Activated CD4-positive, alpha-beta T cell treated with anti-CD3 and anti-CD28 coated beads for 36 hours (primary cell): ENCODE data around the gene SLC25A21. TPM values are rescaled to one million over a fixed set of nuclear protein-coding genes. Genes with fewer than 3 reads are reported as not detected.

Experiments
- ATAC-seq: fragments of 200-7000 bp; cut with Tn5 transposase; one replicate; pipeline ENCODE4 v1.10.0; 2021; ENCODE audit warnings: mild to moderate bottlenecking, moderate library complexity
- CTCF ChIA-PET: fragments of 350-600 bp; sonication (Branson Sonifier 250); formaldehyde crosslinking; loops from one replicate; lab custom pipeline; 2021; ENCODE audit warnings: antibody characterized with exemption; lab: Charles Lee
- POLR2A ChIA-PET: fragments of 350-600 bp; sonication (Branson Sonifier 250); formaldehyde crosslinking; loops from one replicate; lab custom pipeline; 2021; ENCODE audit warnings: antibody characterized with exemption, inconsistent platforms; lab: Charles Lee
- DNase-seq: peaks from one replicate; pipeline ENCODE4 v3.0.0-alpha.2; 2020
- H3K27ac Mint-ChIP-seq: one replicate; pipeline ENCODE4 v1.8.0; 2021; ENCODE audit warnings: mixed read lengths
- H3K27me3 Mint-ChIP-seq: one replicate; pipeline ENCODE4 v1.8.0; 2021; ENCODE audit warnings: mixed read lengths
- H3K36me3 Mint-ChIP-seq: one replicate; pipeline ENCODE4 v1.8.0; 2021; ENCODE audit warnings: low read depth, mixed read lengths
- H3K4me1 Mint-ChIP-seq: one replicate; pipeline ENCODE4 v1.8.0; 2021; ENCODE audit warnings: mixed read lengths
- H3K4me3 Mint-ChIP-seq: one replicate; pipeline ENCODE4 v1.8.0; 2021; ENCODE audit warnings: mild to moderate bottlenecking, moderate library complexity, mixed read lengths
- H3K9me3 Mint-ChIP-seq: one replicate; pipeline ENCODE4 v1.8.0; 2021; ENCODE audit warnings: low read depth, mixed read lengths
- intact Hi-C, 2 experiments: fragments of 100-400 bp; cut with DNase I in 1 of 2; cut with micrococcal nuclease in 1 of 2; formaldehyde crosslinking; loops; one replicate each; pipeline versions ENCODE4 v1.14.2 to v1.15.1; 2022 to 2024; cut with DNase I, micrococcal nuclease
- total RNA-seq, 2 experiments: library from RNA; stranded (reverse); gene quantifications; one replicate each; pipeline ENCODE4 v1.2.3, GENCODE V29; 2021

The SLC25A21 gene
- total RNA-seq, 2 experiments from 2014 or later = not detected

- DNase-seq = no peak
- Mint-ChIP-seq H3K36me3 (no peaks in the 10 kb centered on the region), H3K27me3 (no peaks in the 10 kb centered on the region), H3K4me3 (no peak overlapping the region), H3K27ac (no peak overlapping the region), H3K9me3 (peaks cover 5% of the 10 kb centered on the region), H3K4me1 (no peaks in the 10 kb centered on the region)
- ChIA-PET POLR2A (no interaction called here), CTCF (no interaction called here)
- ATAC-seq = no peak
- intact Hi-C loops = no loop called here
Measured at GRCh38 chr14:37054869-37055268, 117.5 kb downstream of the SLC25A21 start.

GRCh38 chr14:37054144-37054543 is 118.3 kb downstream of the SLC25A21 start:
- CTCF ChIA-PET = no interaction called here
- ATAC-seq = no peak
- H3K27me3 Mint-ChIP-seq = no peaks in the 10 kb centered on the region

DNA sequence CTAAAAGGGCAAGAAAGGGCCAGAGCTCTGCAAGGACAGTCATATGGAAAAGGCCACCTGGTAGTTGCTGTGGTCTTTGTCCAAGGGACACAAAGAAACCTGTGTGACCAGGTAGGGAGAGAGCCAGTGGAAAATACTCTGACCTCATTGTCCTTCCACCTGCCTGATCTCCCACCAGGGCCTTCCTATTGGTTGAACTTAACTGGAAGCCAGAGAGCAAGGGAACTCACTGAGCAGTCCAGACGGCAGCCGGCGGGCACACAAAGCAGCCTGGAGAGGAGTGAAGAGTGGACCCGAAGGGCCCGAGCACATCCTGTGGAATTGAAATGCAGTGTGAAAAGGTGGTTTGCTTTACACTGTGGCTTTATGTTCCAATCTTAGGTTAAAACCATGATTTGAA is 120.7 kb downstream of the SLC25A21 start:
- ChIA-PET CTCF (no interaction called here), POLR2A (no interaction called here)
- peaks cover 3% of the 10 kb centered on the region for H3K9me3 Mint-ChIP-seq
- H3K36me3 Mint-ChIP-seq = no peaks in the 10 kb centered on the region
- H3K27ac Mint-ChIP-seq = no peak overlapping the region
- DNase-seq (no peak), ATAC-seq (no peak)
- no peaks in the 10 kb centered on the region for H3K27me3 Mint-ChIP-seq
- no peak overlapping the region for H3K4me3 Mint-ChIP-seq
- intact Hi-C loops = no loop called here
- H3K4me1 Mint-ChIP-seq = no peaks in the 10 kb centered on the region

More at GRCh38 chr14:37054144-37054543, 118.3 kb downstream of the SLC25A21 start:
- no peak overlapping the region for H3K4me3 Mint-ChIP-seq
- no peak for DNase-seq
- H3K4me1 Mint-ChIP-seq = no peaks in the 10 kb centered on the region
- no peaks in the 10 kb centered on the region for H3K36me3 Mint-ChIP-seq
- no peak overlapping the region for H3K27ac Mint-ChIP-seq
- H3K9me3 Mint-ChIP-seq = peaks cover 5% of the 10 kb centered on the region
- POLR2A ChIA-PET = no interaction called here
- intact Hi-C loops = no loop called here

DNA sequence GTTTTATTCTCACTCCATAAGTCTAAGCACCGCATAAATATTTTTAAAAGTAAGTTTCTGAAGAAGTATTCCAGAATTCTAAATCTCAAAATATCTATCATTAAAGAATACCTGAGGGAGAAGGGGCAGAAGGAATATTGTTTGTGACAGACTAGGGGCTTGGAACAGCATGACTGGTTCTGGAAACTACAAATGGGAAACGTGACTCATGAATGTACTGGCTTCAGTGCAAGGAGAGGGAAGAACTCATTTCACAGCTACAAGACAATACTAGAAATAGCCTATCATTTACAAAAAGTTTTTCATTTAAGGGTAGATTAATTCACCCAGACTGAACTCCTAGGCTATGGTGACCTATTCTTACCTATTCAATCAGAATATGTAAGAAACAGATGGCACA is 121.3 kb downstream of the SLC25A21 start:
- intact Hi-C loops = no loop called here
- Mint-ChIP-seq H3K4me1 (no peaks in the 10 kb centered on the region), H3K9me3 (no peaks in the 10 kb centered on the region), H3K4me3 (no peak overlapping the region), H3K27me3 (no peaks in the 10 kb centered on the region), H3K27ac (no peak overlapping the region), H3K36me3 (no peaks in the 10 kb centered on the region)
- POLR2A ChIA-PET = no interaction called here
- ATAC-seq (no peak), DNase-seq (no peak)
- CTCF ChIA-PET = interaction anchor here (0.5 kb wide), 1 partner anchor 14 kb away, joined by 3 read pairs; no protein-coding TSS in a partner anchor

GRCh38 chr14:37048666-37049071 is 123.7 kb downstream of the SLC25A21 start:
- Mint-ChIP-seq H3K27me3 (no peaks in the 10 kb centered on the region), H3K4me3 (no peak overlapping the region), H3K36me3 (no peaks in the 10 kb centered on the region), H3K9me3 (peaks cover 2% of the 10 kb centered on the region), H3K27ac (no peak overlapping the region), H3K4me1 (no peaks in the 10 kb centered on the region)
- ATAC-seq (no peak), DNase-seq (no peak)
- POLR2A ChIA-PET = no interaction called here
- intact Hi-C loops = no loop called here
- CTCF ChIA-PET = no interaction called here

GRCh38 chr14:37047996-37048395 is 124.4 kb downstream of the SLC25A21 start:
- Mint-ChIP-seq H3K27ac (no peak overlapping the region), H3K4me3 (no peak overlapping the region), H3K27me3 (no peaks in the 10 kb centered on the region), H3K36me3 (no peaks in the 10 kb centered on the region), H3K4me1 (no peaks in the 10 kb centered on the region), H3K9me3 (peaks cover 2% of the 10 kb centered on the region)
- ATAC-seq (no peak), DNase-seq (no peak)
- CTCF ChIA-PET = interaction anchor here (0.7 kb wide), 1 partner anchor 101 kb away, joined by 3 read pairs; no protein-coding TSS in a partner anchor
- intact Hi-C loops = no loop called here
- POLR2A ChIA-PET = no interaction called here

DNA sequence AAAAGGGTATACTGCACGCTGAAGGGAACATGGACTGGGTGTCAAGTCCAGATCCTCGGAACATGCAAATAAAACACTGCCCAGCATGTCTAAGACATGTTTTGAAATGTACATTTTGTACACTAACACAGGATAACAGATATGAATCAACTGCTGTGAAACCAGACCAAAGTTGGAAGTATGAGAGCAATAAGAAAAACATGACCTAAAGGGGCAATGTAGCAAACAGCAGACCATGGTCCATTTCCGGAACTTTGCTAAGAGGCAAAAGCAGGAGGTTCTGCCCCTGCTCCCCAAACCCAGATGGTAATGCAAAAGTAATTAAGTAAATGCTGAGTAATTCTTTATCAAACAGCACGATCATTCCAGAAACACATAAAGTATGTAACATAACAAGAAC is 125.2 kb downstream of the SLC25A21 start:
- no peak overlapping the region for H3K4me3 Mint-ChIP-seq
- H3K9me3 Mint-ChIP-seq = peaks cover 2% of the 10 kb centered on the region
- DNase-seq (no peak), ATAC-seq (no peak)
- no peaks in the 10 kb centered on the region for H3K36me3 Mint-ChIP-seq
- intact Hi-C loops = no loop called here
- CTCF ChIA-PET = interaction anchor here (0.7 kb wide), 1 partner anchor 102 kb away, joined by 3 read pairs; no protein-coding TSS in a partner anchor
- POLR2A ChIA-PET = no interaction called here
- H3K27ac Mint-ChIP-seq = no peak overlapping the region
- H3K27me3 Mint-ChIP-seq = no peaks in the 10 kb centered on the region
- H3K4me1 Mint-ChIP-seq = no peaks in the 10 kb centered on the region

GRCh38 chr14:37046815-37047214 is 125.6 kb downstream of the SLC25A21 start:
- H3K36me3 Mint-ChIP-seq = no peaks in the 10 kb centered on the region
- no peaks in the 10 kb centered on the region for H3K27me3 Mint-ChIP-seq
- intact Hi-C loops = no loop called here
- no peaks in the 10 kb centered on the region for H3K4me1 Mint-ChIP-seq
- peaks cover 2% of the 10 kb centered on the region for H3K9me3 Mint-ChIP-seq
- POLR2A ChIA-PET = no interaction called here
- H3K4me3 Mint-ChIP-seq = no peak overlapping the region
- no peak for ATAC-seq
- CTCF ChIA-PET = no interaction called here
- no peak for DNase-seq
- H3K27ac Mint-ChIP-seq = no peak overlapping the region

- Mint-ChIP-seq H3K4me3 (no peak overlapping the region), H3K27me3 (no peaks in the 10 kb centered on the region), H3K9me3 (peaks cover 3% of the 10 kb centered on the region), H3K27ac (no peak overlapping the region), H3K36me3 (no peaks in the 10 kb centered on the region), H3K4me1 (no peaks in the 10 kb centered on the region)
- no peak for ATAC-seq
- POLR2A ChIA-PET = no interaction called here
- intact Hi-C loops = no loop called here
- CTCF ChIA-PET = no interaction called here
- DNase-seq = no peak
Measured at GRCh38 chr14:37045340-37046061, 126.9 kb downstream of the SLC25A21 start.

DNA sequence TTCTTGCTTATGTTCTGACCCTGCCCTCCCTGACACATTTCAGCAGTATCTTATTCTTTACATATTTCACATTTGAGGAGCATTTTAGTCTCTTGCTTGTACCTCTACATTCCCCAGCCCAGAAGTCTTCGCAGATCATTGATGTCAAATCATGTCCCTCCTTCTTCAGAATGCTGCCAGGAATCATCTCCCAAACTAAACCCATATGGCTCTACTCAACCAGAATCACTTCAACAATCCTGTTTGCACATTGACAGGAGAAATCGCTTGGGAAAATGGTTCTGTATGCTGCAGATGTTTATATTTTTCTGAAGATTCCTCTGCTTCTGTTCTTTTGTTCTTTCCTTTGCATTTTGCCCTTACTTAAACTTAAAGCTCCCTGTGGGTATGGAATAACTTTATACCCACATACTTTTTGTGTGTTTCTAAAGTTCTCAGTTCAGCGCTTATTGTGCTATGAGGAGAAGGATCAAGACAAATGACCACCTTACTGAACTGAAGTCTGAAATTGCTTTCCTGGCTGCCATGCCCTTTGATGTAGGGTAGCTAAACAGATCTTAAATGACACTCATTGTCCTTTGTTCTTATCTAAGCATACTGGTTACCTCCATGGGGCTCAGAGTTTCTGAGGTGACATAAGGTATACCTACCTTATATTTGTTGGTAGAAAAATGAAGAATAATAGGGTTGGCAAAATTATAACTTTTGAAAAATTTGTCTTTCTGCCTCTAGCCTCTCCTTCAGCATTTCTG is 134.6 kb downstream of the SLC25A21 start:
- Mint-ChIP-seq H3K27ac (no peak overlapping the region), H3K27me3 (no peaks in the 10 kb centered on the region), H3K9me3 (peaks cover 2% of the 10 kb centered on the region), H3K4me1 (no peaks in the 10 kb centered on the region), H3K4me3 (no peak overlapping the region), H3K36me3 (no peaks in the 10 kb centered on the region)
- POLR2A ChIA-PET = no interaction called here
- DNase-seq (no peak), ATAC-seq (no peak)
- intact Hi-C loops = no loop called here
- CTCF ChIA-PET = interaction anchor here (0.9 kb wide), 1 partner anchor 13 kb away, joined by 3 read pairs; no protein-coding TSS in a partner anchor

DNA sequence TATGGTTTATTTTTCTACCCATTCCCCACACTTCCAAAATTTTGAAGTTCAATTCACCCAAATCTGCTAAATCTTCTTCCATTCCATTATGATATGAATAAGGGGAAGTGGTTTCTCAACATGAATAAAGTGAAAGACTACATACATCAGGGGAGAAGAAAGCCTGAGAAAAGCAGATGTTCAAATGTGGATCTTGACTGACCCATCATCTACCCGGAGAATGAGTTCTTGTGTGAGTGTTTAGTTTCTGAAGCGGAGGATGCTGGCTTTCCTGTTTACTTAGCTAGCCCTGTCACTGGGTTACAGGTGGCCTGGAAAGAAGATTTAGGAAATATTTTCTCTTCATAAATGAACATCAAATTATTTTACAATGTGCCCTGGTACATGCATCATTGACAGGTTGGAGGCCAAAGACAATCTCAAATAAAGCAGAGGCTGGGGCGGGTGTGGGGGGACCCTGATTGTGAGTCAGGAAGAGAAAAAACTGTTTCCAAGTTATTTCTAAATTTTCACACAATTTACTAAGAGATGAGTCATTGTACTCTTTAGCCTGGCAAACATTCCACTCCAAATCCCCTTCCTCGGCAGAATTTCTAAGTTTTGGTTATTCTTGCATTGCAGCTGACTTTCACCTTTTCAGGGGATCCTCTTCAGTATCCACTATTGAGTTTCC is 135.6 kb downstream of the SLC25A21 start:
- Mint-ChIP-seq H3K4me3 (no peak overlapping the region), H3K27me3 (no peaks in the 10 kb centered on the region), H3K27ac (no peak overlapping the region), H3K4me1 (no peaks in the 10 kb centered on the region), H3K36me3 (no peaks in the 10 kb centered on the region), H3K9me3 (peaks cover 2% of the 10 kb centered on the region)
- ChIA-PET POLR2A (no interaction called here), CTCF (interaction anchor here (0.9 kb wide), 1 partner anchor 14 kb away, joined by 3 read pairs; no protein-coding TSS in a partner anchor)
- ATAC-seq = no peak
- DNase-seq = no peak
- intact Hi-C loops = no loop called here
